Activated T-cell treated with anti-CD3 and anti-CD28 coated beads, Interleukin-2, amount 50 U/mL, for 24 hours (primary cell): ENCODE measurements around the gene CD63.

ENCODE experiments used
- DNase-seq: peaks from one replicate; pipeline ENCODE4 v3.0.0-alpha.2; 2020
- H3K27ac Mint-ChIP-seq: 2 replicates; pipeline ENCODE4 v1.8.0; 2020; ENCODE audit warnings: mild to moderate bottlenecking, mixed read lengths
- H3K27me3 Mint-ChIP-seq: 2 replicates; pipeline ENCODE4 v1.8.0; 2020; ENCODE audit warnings: mixed read lengths
- H3K36me3 Mint-ChIP-seq: 2 replicates; pipeline ENCODE4 v1.8.0; 2020; ENCODE audit warnings: low read depth, mixed read lengths
- H3K4me1 Mint-ChIP-seq: 2 replicates; pipeline ENCODE4 v1.8.0; 2020; ENCODE audit warnings: low read depth, mixed read lengths
- H3K4me3 Mint-ChIP-seq: 2 replicates; pipeline ENCODE4 v1.8.0; 2020; ENCODE audit warnings: mild to moderate bottlenecking, moderate library complexity, mixed read lengths
- H3K9me3 Mint-ChIP-seq: 2 replicates; pipeline ENCODE4 v1.8.0; 2020; ENCODE audit warnings: mixed read lengths

CD63 gene

GRCh38 chr12:55697686-55698085 lies 31.1 kb downstream of the CD63 start:
- peak; percentile 11 for DNase-seq
- Mint-ChIP-seq H3K36me3 (no peaks in the 10 kb centered on the region), H3K4me3 (no peak overlapping the region), H3K27ac (no peak overlapping the region), H3K27me3 (no peaks in the 10 kb centered on the region), H3K9me3 (no peaks in the 10 kb centered on the region), H3K4me1 (no peaks in the 10 kb centered on the region)

DNA sequence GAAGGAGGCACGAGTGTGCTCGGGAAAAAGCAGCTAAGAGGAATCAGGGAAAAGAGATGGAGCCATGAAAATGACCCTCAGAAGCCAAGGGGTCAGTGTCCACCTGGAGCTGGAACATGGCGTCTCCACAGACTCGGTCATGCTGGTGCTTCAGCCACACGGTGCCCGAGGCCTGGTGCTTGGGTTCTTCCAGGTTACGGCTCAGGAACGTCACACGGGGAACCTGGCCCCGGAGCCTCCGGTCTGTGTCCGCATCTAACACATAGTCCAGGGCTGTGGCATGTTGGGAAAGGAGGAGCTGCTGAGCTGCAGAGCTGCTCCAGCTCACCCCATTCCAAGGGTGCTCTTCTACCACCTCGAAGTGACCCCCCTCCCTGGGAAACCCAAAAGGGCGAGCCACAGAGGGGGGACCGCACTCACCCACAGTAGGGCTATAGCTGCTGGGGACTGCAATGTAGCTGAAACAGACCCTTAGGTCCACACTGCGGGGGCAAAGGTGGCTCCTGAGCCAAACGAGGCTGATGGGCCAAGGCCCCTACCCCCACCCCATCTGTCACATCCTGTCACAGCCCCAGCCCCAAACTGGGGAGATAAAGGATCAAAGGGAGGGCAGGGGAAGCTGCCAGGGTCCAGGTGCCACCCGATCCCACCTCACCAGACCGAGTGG lies 31.9 kb downstream of the CD63 start:
- peak; percentile 7 for DNase-seq
- Mint-ChIP-seq H3K27ac (no peak overlapping the region), H3K4me1 (no peaks in the 10 kb centered on the region), H3K9me3 (no peaks in the 10 kb centered on the region), H3K27me3 (no peaks in the 10 kb centered on the region), H3K4me3 (no peak overlapping the region), H3K36me3 (no peaks in the 10 kb centered on the region)

DNA sequence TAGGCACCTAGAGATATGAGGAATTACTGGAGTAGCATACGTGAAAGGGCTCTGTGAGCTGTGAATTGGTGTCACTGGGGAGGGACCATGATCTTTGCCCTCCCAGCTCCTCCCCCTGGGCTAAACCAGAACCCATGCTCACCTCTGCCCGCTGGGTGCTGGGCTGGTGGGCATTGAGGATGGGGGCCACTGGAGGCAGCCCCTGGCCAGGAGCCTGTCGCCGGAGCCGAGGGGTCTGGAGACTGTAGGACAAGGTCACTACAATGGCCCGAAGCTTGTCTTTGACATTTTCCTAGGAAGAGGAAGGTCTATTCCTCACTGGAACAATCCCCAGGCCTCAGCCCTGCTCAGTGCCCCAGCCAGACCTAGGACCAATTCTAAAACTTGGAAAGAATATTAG lies 32.7 kb downstream of the CD63 start:
- Mint-ChIP-seq H3K27ac (no peak overlapping the region), H3K9me3 (no peaks in the 10 kb centered on the region), H3K27me3 (no peaks in the 10 kb centered on the region), H3K4me1 (no peaks in the 10 kb centered on the region), H3K4me3 (no peak overlapping the region), H3K36me3 (no peaks in the 10 kb centered on the region)
- DNase-seq: peak; percentile 17

DNA sequence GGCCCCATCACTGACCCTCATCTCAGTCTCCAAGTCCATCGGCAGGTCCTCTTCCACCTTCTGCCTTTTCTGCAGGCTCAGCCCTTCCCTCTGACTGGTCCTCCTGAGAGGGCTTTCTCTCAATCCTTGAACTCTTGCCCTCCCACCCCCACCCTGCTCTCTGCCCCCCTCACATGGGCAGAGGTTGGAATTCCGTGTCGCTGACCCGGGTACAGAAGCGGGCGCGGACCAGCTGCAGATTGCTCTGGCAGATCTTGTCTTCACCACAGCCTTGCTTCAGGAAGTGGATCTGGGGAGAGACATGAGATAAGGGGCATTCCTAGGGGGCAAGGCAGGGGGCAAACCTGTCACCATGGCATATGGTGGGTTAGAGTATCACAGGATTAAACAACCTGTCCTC lies 33.5 kb downstream of the CD63 start:
- no peaks in the 10 kb centered on the region for H3K36me3 Mint-ChIP-seq
- H3K4me3 Mint-ChIP-seq: no peak overlapping the region
- H3K27ac Mint-ChIP-seq: no peak overlapping the region
- H3K27me3 Mint-ChIP-seq: no peaks in the 10 kb centered on the region
- no peak for DNase-seq
- H3K4me1 Mint-ChIP-seq: no peaks in the 10 kb centered on the region
- H3K9me3 Mint-ChIP-seq: no peaks in the 10 kb centered on the region

- Mint-ChIP-seq H3K9me3 (no peaks in the 10 kb centered on the region), H3K36me3 (no peaks in the 10 kb centered on the region), H3K4me1 (no peaks in the 10 kb centered on the region), H3K4me3 (no peak overlapping the region), H3K27ac (no peak overlapping the region), H3K27me3 (no peaks in the 10 kb centered on the region)
- peak; percentile 6 for DNase-seq
These were observed 34.2 kb downstream of the CD63 start for GRCh38 chr12:55694651-55695050.

DNA sequence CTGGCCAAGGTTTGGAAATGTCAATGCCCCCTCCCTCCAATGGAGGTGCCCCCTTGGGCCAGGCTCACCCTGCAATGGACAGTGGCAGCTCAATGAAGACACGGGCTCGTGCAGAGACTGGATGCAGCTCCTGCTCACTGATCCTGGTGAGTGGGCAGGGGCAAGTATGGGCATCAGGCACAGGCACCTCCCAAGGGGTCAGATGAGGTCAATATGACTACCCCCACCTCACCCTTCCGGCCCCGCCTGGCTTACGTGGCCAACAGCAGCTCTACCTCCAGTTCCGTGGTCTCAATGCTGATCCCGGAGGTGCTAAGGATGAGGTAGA lies 34.7 kb downstream of the CD63 start:
- Mint-ChIP-seq H3K4me1 (no peaks in the 10 kb centered on the region), H3K27ac (no peak overlapping the region), H3K9me3 (no peaks in the 10 kb centered on the region), H3K36me3 (no peaks in the 10 kb centered on the region), H3K4me3 (no peak overlapping the region), H3K27me3 (no peaks in the 10 kb centered on the region)
- DNase-seq: peak; percentile 19

- Mint-ChIP-seq H3K4me1 (no peaks in the 10 kb centered on the region), H3K9me3 (no peaks in the 10 kb centered on the region), H3K4me3 (no peak overlapping the region), H3K27ac (no peak overlapping the region), H3K27me3 (no peaks in the 10 kb centered on the region), H3K36me3 (no peaks in the 10 kb centered on the region)
- DNase-seq: peak; percentile 7
These were observed 35.3 kb downstream of the CD63 start for GRCh38 chr12:55693323-55694187.

- Mint-ChIP-seq H3K4me1 (peaks cover 2% of the 10 kb centered on the region), H3K4me3 (no peak overlapping the region), H3K27me3 (no peaks in the 10 kb centered on the region), H3K36me3 (no peaks in the 10 kb centered on the region), H3K9me3 (no peaks in the 10 kb centered on the region), H3K27ac (no peak overlapping the region)
- peak; percentile 14 for DNase-seq
These were observed 36.0 kb downstream of the CD63 start for GRCh38 chr12:55692631-55693322.

- DNase-seq: peak; percentile 22
- no peaks in the 10 kb centered on the region for H3K9me3 Mint-ChIP-seq
- no peaks in the 10 kb centered on the region for H3K27me3 Mint-ChIP-seq
- no peak overlapping the region for H3K27ac Mint-ChIP-seq
- H3K4me3 Mint-ChIP-seq: no peak overlapping the region
- H3K36me3 Mint-ChIP-seq: no peaks in the 10 kb centered on the region
- peaks cover 9% of the 10 kb centered on the region for H3K4me1 Mint-ChIP-seq
These were observed 39.8 kb downstream of the CD63 start for GRCh38 chr12:55688716-55689655.

DNA sequence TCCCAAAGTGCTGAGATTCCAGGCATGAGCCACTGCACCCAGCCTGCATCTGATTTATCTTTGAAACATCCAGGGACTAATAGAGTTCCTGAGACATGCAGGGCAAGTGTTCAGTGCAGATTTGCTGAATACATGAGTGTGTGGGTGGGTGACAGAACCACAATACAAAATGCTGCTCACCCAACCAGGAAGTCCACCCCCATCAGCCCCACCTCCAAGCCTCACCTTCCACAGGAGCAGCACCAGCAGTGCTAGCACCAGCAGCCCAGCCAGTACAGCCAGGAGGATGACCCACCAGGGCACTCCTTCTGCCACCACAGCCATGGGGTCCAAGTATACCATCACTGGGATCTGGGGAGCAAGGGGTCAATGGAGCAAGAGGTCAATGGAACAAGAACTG lies 41.1 kb downstream of the CD63 start:
- Mint-ChIP-seq H3K4me1 (peaks cover 10% of the 10 kb centered on the region), H3K27me3 (peaks cover 8% of the 10 kb centered on the region), H3K4me3 (no peak overlapping the region), H3K27ac (no peak overlapping the region), H3K36me3 (no peaks in the 10 kb centered on the region), H3K9me3 (no peaks in the 10 kb centered on the region)
- peak; percentile 42 for DNase-seq

- peaks cover 13% of the 10 kb centered on the region for H3K4me1 Mint-ChIP-seq
These were observed 42.3 kb downstream of the CD63 start for GRCh38 chr12:55686366-55687010.

DNA sequence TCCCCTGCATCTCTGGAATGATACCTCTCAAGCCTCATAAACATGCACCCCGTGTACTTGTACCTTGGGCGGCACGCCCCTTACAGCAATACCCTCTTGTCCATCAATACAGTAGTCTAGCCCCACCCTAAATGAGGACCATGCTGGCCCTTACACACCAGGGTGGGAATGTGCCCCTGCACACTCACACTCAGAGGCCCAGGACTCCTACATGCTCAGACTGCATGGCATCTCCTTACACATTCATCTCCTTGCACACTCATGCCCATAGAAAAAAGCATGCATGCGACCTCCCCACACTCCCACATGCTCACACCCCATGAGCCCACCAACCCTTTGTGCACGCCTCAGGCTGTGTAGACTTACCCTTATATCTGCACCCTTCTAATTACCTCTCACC lies 43.1 kb downstream of the CD63 start:
- Mint-ChIP-seq H3K4me1 (peaks cover 20% of the 10 kb centered on the region), H3K27me3 (peaks cover 23% of the 10 kb centered on the region), H3K4me3 (no peak overlapping the region), H3K27ac (no peak overlapping the region), H3K9me3 (no peaks in the 10 kb centered on the region), H3K36me3 (no peaks in the 10 kb centered on the region)
- DNase-seq: no peak

More at GRCh38 chr12:55686366-55687010, 42.3 kb downstream of the CD63 start:
- Mint-ChIP-seq H3K9me3 (no peaks in the 10 kb centered on the region), H3K36me3 (no peaks in the 10 kb centered on the region), H3K4me3 (no peak overlapping the region), H3K27ac (no peak overlapping the region), H3K27me3 (peaks cover 15% of the 10 kb centered on the region)
- DNase-seq: no peak

GRCh38 chr12:55684761-55685370 lies 43.9 kb downstream of the CD63 start:
- no peak overlapping the region for H3K4me3 Mint-ChIP-seq
- H3K9me3 Mint-ChIP-seq: no peaks in the 10 kb centered on the region
- H3K36me3 Mint-ChIP-seq: no peaks in the 10 kb centered on the region
- peaks cover 20% of the 10 kb centered on the region for H3K4me1 Mint-ChIP-seq
- H3K27me3 Mint-ChIP-seq: peaks cover 26% of the 10 kb centered on the region
- H3K27ac Mint-ChIP-seq: no peak overlapping the region
- DNase-seq: no peak
